Esophagus muscularis mucosa (tissue), 3 donors: ENCODE data around the gene TENM4.

ENCODE experiments used
- CTCF ChIP-seq, 3 experiments: fragments of 200-600 bp in 2 of 3; fragments of 450-650 bp in 1 of 3; sonication (generic) in 2 of 3; IDR thresholded peaks; one replicate each; pipeline ENCODE4 v1.5.1; 2017 to 2019; ENCODE audit warnings: antibody characterized with exemption in 3 of 3, mild to moderate bottlenecking in 2 of 3, moderate library complexity in 1 of 3
- POLR2A ChIP-seq: fragments of 450-650 bp; IDR thresholded peaks from one replicate; pipeline ENCODE4 v1.6.1; 2017; ENCODE audit warnings: antibody characterized with exemption, moderate library complexity, mild to moderate bottlenecking, low read depth
- POLR2AphosphoS5 ChIP-seq, 2 donors: sonication (generic); formaldehyde crosslinking; IDR thresholded peaks; one replicate each; pipeline ENCODE4 v1.6.1; 2017; ENCODE audit warnings: antibody characterized with exemption in 2 of 2

GRCh38 chr11:78972177-78972576, 468.7 kb downstream of the TENM4 start:
- TF ChIP-seq CTCF (IDR thresholded peaks at IDR 0.05) (no peak), POLR2A (no peak), POLR2AphosphoS5 (IDR thresholded peaks at IDR 0.05) (no peak)
